WTC11 (cell line): Measurements from ENCODE around the gene SLC17A9. TPM values are rescaled to one million over a fixed set of nuclear protein-coding genes. Genes with fewer than 3 reads are reported as not detected.
A peak's percentile ranks its signal among the peaks of the same experiment; 100 is the strongest.

Source experiments
- ATAC-seq: fragments of 200-7000 bp; cut with Tn5 transposase; 2 replicates; pipeline ENCODE4 v1.10.0; 2021; ENCODE audit warnings: mild to moderate bottlenecking, moderate library complexity
- CTCF ChIA-PET: fragments of 300-600 bp; sonication (Branson Sonifier 250); formaldehyde crosslinking; loops from one replicate; lab custom pipeline; 2021; ENCODE audit warnings: antibody characterized with exemption; lab: Charles Lee
- POLR2A ChIA-PET: fragments of 350-600 bp; sonication (Branson Sonifier 250); formaldehyde crosslinking; loops from one replicate; lab custom pipeline; 2021; ENCODE audit warnings: antibody characterized with exemption; lab: Charles Lee
- DNase-seq: peaks from one replicate; pipeline ENCODE4 v3.0.0; 2021; ENCODE audit warnings: low spot score
- H3K27ac Mint-ChIP-seq: 2 replicates; pipeline ENCODE4 v1.8.0; 2021; ENCODE audit warnings: mixed read lengths
- H3K27me3 Mint-ChIP-seq: 2 replicates; pipeline ENCODE4 v1.8.0; 2021; ENCODE audit warnings: low read depth, mild to moderate bottlenecking, moderate library complexity, mixed read lengths
- H3K36me3 Mint-ChIP-seq: 2 replicates; pipeline ENCODE4 v1.8.0; 2021; ENCODE audit warnings: mixed read lengths
- H3K4me1 Mint-ChIP-seq: 2 replicates; pipeline ENCODE4 v1.8.0; 2022; ENCODE audit warnings: mixed read lengths
- H3K4me3 Mint-ChIP-seq: 2 replicates; pipeline ENCODE4 v1.8.0; 2021; ENCODE audit warnings: mild to moderate bottlenecking, moderate library complexity, mixed read lengths
- H3K9me3 Mint-ChIP-seq: 2 replicates; pipeline ENCODE4 v1.8.0; 2021; ENCODE audit warnings: mixed read lengths
- ATF1 ChIP-seq: sonication (generic); formaldehyde crosslinking; IDR thresholded peaks from 2 replicates; pipeline ENCODE4 v1.8.1; 2023; ENCODE audit warnings: mild to moderate bottlenecking, moderate library complexity, missing genetic modification reagents
- ATF2 ChIP-seq: sonication (generic); formaldehyde crosslinking; IDR thresholded peaks from 2 replicates; pipeline ENCODE4 v1.8.1; 2022; ENCODE audit warnings: low read depth, missing genetic modification reagents, borderline replicate concordance
- ATF6 ChIP-seq: sonication (generic); formaldehyde crosslinking; IDR thresholded peaks from 2 replicates; pipeline ENCODE4 v1.8.1; 2023; ENCODE audit warnings: mild to moderate bottlenecking, missing genetic modification reagents
- E2F1 ChIP-seq: sonication (generic); formaldehyde crosslinking; IDR thresholded peaks from 2 replicates; pipeline ENCODE4 v1.8.0; 2022; ENCODE audit warnings: mild to moderate bottlenecking, missing genetic modification reagents
- ELF4 ChIP-seq: sonication (generic); formaldehyde crosslinking; IDR thresholded peaks from 2 replicates; pipeline ENCODE4 v1.8.1; 2022; ENCODE audit warnings: low read depth, mild to moderate bottlenecking, moderate library complexity, missing genetic modification reagents
- ETV6 ChIP-seq: sonication (generic); formaldehyde crosslinking; IDR thresholded peaks from 2 replicates; pipeline ENCODE4 v1.8.1; 2022; ENCODE audit warnings: mild to moderate bottlenecking, missing genetic modification reagents
- FOXK1 ChIP-seq: sonication (generic); formaldehyde crosslinking; IDR thresholded peaks from 2 replicates; pipeline ENCODE4 v1.8.0; 2022; ENCODE audit warnings: mild to moderate bottlenecking, moderate library complexity, missing genetic modification reagents
- FOXP4 ChIP-seq: sonication (generic); formaldehyde crosslinking; IDR thresholded peaks from 2 replicates; pipeline ENCODE4 v1.8.0; 2022; ENCODE audit warnings: mild to moderate bottlenecking, missing genetic modification reagents
- GABPB1 ChIP-seq: sonication (generic); formaldehyde crosslinking; IDR thresholded peaks from 2 replicates; pipeline ENCODE4 v1.8.1; 2023; ENCODE audit warnings: mild to moderate bottlenecking, missing genetic modification reagents
- HMGXB4 ChIP-seq: sonication (generic); formaldehyde crosslinking; IDR thresholded peaks from 2 replicates; pipeline ENCODE4 v1.8.1; 2023; ENCODE audit warnings: mild to moderate bottlenecking, moderate library complexity, missing genetic modification reagents
- NFYB ChIP-seq: sonication (generic); formaldehyde crosslinking; conservative IDR thresholded peaks from 2 replicates; pipeline ENCODE4 v1.8.0; 2022; ENCODE audit warnings: low read depth, missing genetic modification reagents
- PREB ChIP-seq: sonication (generic); formaldehyde crosslinking; IDR thresholded peaks from 2 replicates; pipeline ENCODE4 v1.8.1; 2022; ENCODE audit warnings: mild to moderate bottlenecking, missing genetic modification reagents, moderate library complexity, borderline replicate concordance
- SOX15 ChIP-seq: fragments of 250-450 bp; sonication (Bioruptor Pico); IDR thresholded peaks from 2 replicates; pipeline ENCODE4 v1.9.0; 2021; ENCODE audit warnings: mild to moderate bottlenecking
- SP1 ChIP-seq: sonication (generic); formaldehyde crosslinking; conservative IDR thresholded peaks from 2 replicates; pipeline ENCODE4 v1.8.1; 2022; ENCODE audit warnings: missing genetic modification reagents
- USF1 ChIP-seq: sonication (generic); formaldehyde crosslinking; IDR thresholded peaks from 2 replicates; pipeline ENCODE4 v1.8.0; 2022; ENCODE audit warnings: mild to moderate bottlenecking, missing genetic modification reagents
- ZNF121 ChIP-seq: sonication (generic); formaldehyde crosslinking; IDR thresholded peaks from 2 replicates; pipeline ENCODE4 v1.8.0; 2023; ENCODE audit warnings: missing genetic modification reagents
- ZNF281 ChIP-seq: sonication (generic); formaldehyde crosslinking; IDR thresholded peaks from 2 replicates; pipeline ENCODE4 v1.8.0; 2023; ENCODE audit warnings: mild to moderate bottlenecking, missing genetic modification reagents
- ZNF512 ChIP-seq: sonication (generic); formaldehyde crosslinking; IDR thresholded peaks from 2 replicates; pipeline ENCODE4 v1.8.1; 2022; ENCODE audit warnings: missing genetic modification reagents, borderline replicate concordance
- ZNF671 ChIP-seq: fragments of 250-450 bp; sonication (Bioruptor Pico); IDR thresholded peaks from 2 replicates; pipeline ENCODE4 v1.8.0; 2021; ENCODE audit warnings: mild to moderate bottlenecking
- total RNA-seq: library from RNA; stranded (reverse); gene quantifications from 3 replicates; pipeline ENCODE4 v1.2.3, GENCODE V29; 2021

Gene SLC17A9
- total RNA-seq, 1 experiment from 2014 or later: 41.7 TPM

GRCh38 chr20:62949153-62949821 lies 3.2 kb upstream of the SLC17A9 start:
- DNase-seq: no peak
- CTCF ChIA-PET: interaction anchor here (0.8 to 2.4 kb wide), 12 partner anchors 14 to 87 kb away, joined by 3 to 14 read pairs (median 6); no protein-coding TSS in a partner anchor
- TF ChIP-seq FOXP4 (no peak), GABPB1 (CRISPR knock-in tag) (no peak), ZNF512 (no peak), SP1 (no peak), E2F1 (CRISPR knock-in tag) (no peak), USF1 (CRISPR knock-in tag) (no peak), ZNF281 (CRISPR knock-in tag) (no peak), ATF2 (no peak), ETV6 (CRISPR knock-in tag) (no peak), ELF4 (CRISPR knock-in tag) (no peak)
- H3K36me3 Mint-ChIP-seq: peaks cover 61% of the 10 kb centered on the region
- POLR2A ChIA-PET: interaction anchor here (0.9 kb wide), 1 partner anchor 12 kb away, joined by 3 read pairs; the partner anchor contains the start of gene GID8
- no peak overlapping the region for H3K4me3 Mint-ChIP-seq
- H3K4me1 Mint-ChIP-seq: peaks cover 13% of the 10 kb centered on the region
- H3K27ac Mint-ChIP-seq: peak overlapping the region; percentile 90; the same call in 1 of the 2 replicates
- H3K27me3 Mint-ChIP-seq: no peaks in the 10 kb centered on the region
- no peaks in the 10 kb centered on the region for H3K9me3 Mint-ChIP-seq
- no peak for ATAC-seq

- Mint-ChIP-seq H3K4me3 (no peak overlapping the region), H3K9me3 (no peaks in the 10 kb centered on the region)
- no peak for TF ChIP-seq PREB (CRISPR knock-in tag)
- no peak for TF ChIP-seq ZNF671 (CRISPR knock-in tag)
- TF ChIP-seq ATF1 (CRISPR knock-in tag): no peak
- no peak for TF ChIP-seq NFYB (CRISPR knock-in tag)
- TF ChIP-seq HMGXB4: no peak
- no peak for TF ChIP-seq ZNF121
- TF ChIP-seq ATF6 (CRISPR knock-in tag): no peak
- no peak for TF ChIP-seq SOX15 (CRISPR knock-in tag)
- no peak for TF ChIP-seq FOXK1 (CRISPR knock-in tag)
Measured at GRCh38 chr20:62949962-62950361, 2.5 kb upstream of the SLC17A9 start.

More at GRCh38 chr20:62949962-62950361, 2.5 kb upstream of the SLC17A9 start:
- Mint-ChIP-seq H3K27ac (peak overlapping the region; percentile 90), H3K36me3 (peaks cover 54% of the 10 kb centered on the region), H3K27me3 (no peaks in the 10 kb centered on the region), H3K4me1 (peaks cover 17% of the 10 kb centered on the region)
- ChIA-PET POLR2A (interaction anchor here (0.9 kb wide), 1 partner anchor 12 kb away, joined by 3 read pairs; the partner anchor contains the start of gene GID8), CTCF (interaction anchor here (0.5 to 2.4 kb wide), 15 partner anchors 11 to 88 kb away, joined by 3 to 14 read pairs (median 4); partner anchors contain the start of genes GID8 and TCFL5)
- ATAC-seq (no peak), DNase-seq (no peak)
